ENCODE measurements around the gene UIMC1.
"Not testable (repeated sequence)": the region's sequence is repeated elsewhere in the genome, so short reads cannot be mapped to it uniquely, and the experiment has no call there.

The UIMC1 gene

DNA sequence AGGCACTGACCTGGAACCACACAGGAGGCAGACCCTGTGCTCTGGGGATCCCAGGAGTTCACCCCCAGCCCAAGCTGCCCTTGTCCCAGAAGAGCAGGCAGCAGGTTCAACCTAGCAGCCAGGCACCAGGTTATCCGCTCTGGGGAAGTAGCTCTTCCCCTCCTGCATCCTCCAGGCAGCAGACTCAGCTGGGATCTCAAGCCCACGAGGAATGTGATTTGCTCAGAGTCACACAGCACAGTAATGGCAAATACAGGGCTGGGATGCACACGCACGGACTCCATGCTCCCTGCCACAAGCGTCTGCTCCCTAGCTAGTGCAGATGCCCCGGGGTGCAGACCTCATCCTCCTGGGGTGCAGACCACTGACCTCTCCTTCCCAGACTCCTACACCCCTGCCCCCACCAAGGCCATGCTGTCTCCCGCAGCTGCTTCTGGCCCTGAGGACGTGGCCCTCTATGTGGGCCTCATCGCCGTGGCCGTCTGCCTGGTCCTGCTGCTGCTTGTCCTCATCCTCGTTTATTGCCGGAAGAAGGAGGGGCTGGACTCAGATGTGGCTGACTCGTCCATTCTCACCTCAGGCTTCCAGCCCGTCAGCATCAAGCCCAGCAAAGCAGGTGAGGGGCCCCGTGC lies 132.9 kb downstream of the UIMC1 start:
- no peak for DNase-seq (ENCODE audit: low read depth in 2 of 3, low spot score in 1 of 3)

DNA sequence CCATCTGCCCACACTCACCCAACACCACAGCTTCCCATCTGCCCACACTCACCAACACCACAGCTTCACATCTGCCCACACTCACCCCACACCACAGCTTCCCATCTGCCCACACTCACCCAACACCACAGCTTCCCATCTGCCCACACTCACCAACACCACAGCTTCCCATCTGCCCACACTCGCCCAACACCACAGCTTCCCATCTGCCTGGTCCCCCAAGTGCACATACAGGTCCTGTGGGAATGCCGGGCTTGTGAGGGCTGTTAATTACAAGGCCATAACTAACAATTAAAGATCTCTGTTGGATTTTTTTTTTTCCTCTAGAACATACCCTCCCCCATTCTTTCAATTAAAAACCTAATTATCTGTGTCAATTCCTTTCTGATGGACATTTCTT lies 133.6 kb downstream of the UIMC1 start:
- not testable (repeated sequence) for DNase-seq (ENCODE audit: low read depth in 2 of 3, low spot score in 1 of 3)

DNA sequence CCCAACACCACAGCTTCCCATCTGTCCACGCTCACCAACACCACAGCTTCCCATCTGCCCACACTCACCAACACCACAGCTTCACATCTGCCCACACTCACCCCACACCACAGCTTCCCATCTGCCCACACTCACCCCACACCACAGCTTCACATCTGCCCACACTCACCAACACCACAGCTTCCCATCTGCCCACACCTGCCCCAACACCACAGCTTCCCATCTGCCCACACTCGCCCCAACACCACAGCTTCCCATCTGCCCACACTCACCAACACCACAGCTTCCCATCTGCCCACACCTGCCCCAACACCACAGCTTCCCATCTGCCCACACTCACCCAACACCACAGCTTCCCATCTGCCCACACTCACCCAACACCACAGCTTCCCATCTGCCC lies 134.0 kb downstream of the UIMC1 start:
- DNase-seq (ENCODE audit: low read depth in 2 of 3, low spot score in 1 of 3), result not testable (repeated sequence)

DNA sequence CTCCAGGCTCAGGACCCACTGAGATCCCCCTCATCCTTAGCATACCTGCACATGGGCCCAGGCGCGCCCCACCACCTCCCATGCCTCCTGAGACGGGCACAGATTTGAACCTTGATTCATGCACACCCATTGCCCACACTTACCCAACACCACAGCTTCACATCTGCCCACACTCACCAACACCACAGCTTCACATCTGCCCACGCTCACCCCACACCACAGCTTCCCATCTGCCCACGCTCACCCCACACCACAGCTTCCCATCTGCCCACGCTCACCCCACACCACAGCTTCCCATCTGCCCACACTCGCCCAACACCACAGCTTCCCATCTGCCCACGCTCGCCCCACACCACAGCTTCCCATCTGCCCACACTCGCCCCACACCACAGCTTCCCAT lies 135.9 kb downstream of the UIMC1 start:
- DNase-seq (ENCODE audit: low read depth in 2 of 3, low spot score in 1 of 3), result not testable (repeated sequence)

DNA sequence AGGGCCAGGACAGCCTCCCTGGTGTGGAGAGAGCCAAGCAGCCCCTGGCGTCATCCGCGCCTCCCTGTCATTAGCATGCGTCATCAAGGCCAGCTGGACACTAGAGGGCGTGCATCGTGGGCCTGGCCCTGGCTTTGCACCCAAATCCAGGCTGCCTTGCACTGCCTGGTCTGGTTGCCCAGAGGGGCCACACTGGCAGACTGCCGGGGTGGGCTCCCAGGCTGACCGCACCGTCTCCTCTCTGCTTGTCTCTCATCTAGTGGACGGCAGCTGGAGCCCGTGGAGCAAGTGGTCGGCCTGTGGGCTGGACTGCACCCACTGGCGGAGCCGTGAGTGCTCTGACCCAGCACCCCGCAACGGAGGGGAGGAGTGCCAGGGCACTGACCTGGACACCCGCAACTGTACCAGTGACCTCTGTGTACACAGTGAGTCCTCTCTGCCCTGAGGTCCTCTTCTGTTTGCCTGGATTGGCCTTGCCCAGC lies 136.4 kb downstream of the UIMC1 start:
- DNase-seq (ENCODE audit: low read depth in 2 of 3, low spot score in 1 of 3), result no peak

DNA sequence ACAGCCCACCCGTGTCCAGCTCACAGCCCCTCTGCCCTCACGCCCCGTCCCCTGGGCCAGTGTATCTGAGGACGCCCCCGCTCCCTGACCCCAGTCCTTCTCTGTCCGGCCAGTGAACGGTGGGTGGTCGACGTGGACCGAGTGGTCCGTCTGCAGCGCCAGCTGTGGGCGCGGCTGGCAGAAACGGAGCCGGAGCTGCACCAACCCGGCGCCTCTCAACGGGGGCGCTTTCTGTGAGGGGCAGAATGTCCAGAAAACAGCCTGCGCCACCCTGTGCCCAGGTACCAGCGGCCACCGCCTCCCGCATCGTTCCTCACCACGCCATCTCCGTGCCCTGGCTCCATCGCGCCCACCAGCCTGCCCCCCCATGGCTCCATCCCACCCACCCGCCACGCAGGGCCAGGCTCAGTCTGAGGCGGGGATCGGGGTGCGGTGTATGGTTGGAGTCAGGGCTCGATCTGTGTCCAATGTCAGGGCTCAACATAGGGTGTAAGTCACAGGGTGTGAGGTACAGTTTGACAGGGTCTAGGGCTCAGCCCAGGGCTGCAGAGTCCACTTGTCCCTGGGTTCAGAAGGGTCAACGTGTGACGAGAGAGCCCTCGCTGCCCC lies 137.0 kb downstream of the UIMC1 start:
- no peak for DNase-seq (ENCODE audit: low read depth in 2 of 3, low spot score in 1 of 3)

DNA sequence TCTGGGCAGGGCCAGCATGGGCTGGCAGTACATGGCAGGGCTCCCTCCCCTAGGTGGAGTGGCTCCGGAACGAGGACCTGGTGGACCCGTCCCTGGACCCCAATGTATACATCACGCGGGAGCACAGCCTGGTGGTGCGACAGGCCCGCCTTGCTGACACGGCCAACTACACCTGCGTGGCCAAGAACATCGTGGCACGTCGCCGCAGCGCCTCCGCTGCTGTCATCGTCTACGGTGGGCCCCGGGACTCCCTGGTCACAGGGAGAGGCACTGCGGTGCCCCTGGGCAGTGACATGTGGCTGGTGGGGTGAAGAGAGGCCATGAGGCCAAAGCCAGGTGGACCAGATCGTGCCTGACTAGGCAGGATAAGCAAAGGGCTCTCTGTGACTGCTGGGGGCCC lies 137.8 kb downstream of the UIMC1 start:
- no peak for DNase-seq (ENCODE audit: low read depth in 2 of 3, low spot score in 1 of 3)

DNA sequence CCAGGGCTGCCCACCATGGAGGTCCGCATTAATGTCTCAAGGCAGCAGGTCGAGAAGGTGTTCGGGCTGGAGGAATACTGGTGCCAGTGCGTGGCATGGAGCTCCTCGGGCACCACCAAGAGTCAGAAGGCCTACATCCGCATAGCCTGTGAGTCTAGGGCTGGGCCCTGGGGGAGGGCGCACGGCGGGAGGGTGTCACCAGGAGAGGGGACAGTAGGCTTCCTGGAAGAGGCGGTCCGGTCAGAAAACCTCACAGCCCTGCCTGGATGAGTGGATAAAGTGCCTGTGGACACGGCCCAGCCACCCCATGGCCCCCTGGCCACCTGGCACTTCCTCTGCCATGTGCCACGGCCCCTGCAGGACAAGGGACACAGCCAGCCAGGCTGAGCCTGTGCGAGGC lies 138.5 kb downstream of the UIMC1 start:
- DNase-seq (ENCODE audit: low read depth in 2 of 3, low spot score in 1 of 3), result no peak

DNA sequence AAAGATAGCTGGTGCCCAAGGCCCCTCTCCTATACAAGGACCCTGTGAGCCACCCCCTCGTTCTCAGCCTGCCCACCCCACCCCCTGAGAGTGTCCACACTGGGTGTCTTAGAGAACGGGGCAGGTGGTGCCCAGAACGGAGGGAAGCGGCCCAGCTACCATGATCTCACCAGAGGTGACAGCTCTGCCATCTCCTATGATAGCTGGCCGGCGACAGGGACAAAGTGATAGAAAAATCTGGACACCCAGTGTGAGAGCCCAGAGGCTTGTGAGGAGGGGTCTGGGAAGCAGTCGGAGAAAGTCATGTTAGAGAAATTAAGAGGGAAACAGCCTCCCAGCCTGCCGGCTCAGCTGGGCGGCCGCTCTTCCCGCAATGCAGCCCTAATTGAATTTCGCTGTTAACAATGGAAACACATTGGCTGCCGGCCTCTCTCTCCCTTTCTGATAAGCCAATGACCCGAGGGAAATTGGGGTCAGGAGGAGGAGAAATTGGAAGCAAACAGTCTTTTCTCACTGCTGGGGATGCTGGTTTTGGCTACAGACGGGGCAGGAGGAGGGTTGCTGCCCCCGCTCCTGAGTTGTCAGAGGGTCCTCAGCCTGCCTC lies 139.8 kb downstream of the UIMC1 start:
- no peak for DNase-seq (ENCODE audit: low read depth in 2 of 3, low spot score in 1 of 3)

DNA sequence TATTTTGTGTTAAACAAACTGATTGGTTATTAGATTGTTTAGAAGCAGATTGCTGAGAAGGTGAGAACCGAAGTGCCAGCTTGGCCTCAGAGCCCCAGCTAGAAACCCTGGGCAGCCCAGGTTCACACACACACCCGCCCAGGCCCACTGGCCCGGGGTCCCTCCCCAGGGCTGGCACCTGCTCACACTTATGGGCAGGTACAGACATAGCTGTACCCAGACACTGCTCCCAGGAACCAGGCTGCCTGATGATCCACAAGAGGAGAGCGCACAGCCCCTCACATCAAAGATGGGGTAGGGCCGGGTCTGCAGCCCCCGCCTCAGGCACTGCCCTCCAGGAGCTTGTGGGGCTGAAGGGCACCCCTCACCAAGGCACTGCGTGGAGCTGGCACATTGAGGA lies 140.6 kb downstream of the UIMC1 start:
- no peak for DNase-seq (ENCODE audit: low read depth in 2 of 3, low spot score in 1 of 3)

DNA sequence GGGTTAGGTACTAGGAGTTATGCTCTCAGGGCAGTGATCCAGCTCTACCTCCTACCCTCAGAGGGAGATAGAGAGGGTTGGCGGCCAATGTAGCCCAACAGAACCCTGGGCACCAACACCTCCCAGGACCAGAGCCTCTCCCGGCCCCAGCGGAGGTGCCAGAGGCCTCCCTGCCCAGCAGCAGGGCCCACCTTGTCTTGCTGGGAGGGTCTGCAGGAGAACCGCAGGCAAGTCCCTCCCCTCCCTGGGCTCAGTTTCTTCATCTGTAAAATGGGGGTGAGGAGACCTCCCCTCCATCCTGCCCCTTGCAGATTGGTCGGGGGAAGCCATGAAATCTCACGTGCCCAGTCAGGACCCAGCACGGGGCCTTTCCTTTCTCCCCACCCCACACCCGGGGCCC lies 141.8 kb downstream of the UIMC1 start:
- DNase-seq (ENCODE audit: low read depth in 2 of 3, low spot score in 1 of 3), result no peak

DNA sequence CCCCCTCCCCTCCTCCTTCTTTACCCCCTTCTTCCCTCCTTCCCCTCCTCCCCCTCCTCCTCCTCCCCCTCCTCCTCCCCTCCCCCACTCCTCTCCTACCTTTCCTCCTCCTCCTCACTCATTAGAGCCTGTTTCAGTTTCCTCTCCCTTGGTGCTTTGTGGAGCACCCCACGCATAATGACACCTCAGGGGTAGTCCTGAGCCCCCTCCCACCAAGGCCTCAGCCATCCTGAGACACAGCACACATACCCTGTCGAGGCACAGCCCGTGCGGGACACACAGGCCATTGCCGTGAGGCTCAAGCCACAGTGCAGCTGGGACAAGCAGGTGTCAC lies 142.8 kb downstream of the UIMC1 start:
- DNase-seq (ENCODE audit: low read depth in 2 of 3, low spot score in 1 of 3), result no peak

DNA sequence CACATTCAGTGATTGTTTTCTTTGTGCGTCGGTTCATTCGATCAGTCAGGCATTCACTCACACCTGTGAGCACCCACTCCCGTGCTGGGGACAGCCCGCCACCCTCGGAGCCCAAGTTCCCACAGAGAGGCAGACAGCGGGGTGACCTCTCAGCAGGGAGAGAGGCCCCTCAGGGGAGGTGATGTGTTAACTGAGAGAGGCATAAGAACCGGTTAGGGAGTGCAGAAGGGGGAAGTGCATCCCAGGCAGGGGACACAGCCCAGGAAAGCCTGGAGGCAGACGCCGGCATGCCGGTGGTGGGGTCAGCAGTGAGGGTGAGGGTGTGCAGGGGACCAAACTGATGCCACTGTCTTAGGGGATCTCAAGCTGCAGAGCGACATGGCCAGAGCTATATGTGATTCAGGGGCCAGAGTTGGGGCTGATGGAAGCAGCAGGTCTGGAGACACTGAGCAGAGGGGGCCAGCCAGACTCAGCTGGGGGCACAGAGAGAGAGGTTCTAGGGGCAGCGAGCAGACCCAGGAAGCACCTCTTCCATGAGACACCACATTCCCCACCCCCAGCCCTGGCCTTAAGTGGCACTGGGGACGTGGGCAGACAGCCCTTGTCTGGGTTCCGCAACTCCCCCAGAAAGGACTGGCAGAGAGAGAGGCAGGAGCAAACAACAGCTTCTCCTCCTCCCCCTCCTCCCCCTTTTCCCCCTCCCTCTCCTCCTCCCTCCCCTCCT lies 143.4 kb downstream of the UIMC1 start:
- DNase-seq (ENCODE audit: low read depth in 2 of 3, low spot score in 1 of 3), result no peak

DNA sequence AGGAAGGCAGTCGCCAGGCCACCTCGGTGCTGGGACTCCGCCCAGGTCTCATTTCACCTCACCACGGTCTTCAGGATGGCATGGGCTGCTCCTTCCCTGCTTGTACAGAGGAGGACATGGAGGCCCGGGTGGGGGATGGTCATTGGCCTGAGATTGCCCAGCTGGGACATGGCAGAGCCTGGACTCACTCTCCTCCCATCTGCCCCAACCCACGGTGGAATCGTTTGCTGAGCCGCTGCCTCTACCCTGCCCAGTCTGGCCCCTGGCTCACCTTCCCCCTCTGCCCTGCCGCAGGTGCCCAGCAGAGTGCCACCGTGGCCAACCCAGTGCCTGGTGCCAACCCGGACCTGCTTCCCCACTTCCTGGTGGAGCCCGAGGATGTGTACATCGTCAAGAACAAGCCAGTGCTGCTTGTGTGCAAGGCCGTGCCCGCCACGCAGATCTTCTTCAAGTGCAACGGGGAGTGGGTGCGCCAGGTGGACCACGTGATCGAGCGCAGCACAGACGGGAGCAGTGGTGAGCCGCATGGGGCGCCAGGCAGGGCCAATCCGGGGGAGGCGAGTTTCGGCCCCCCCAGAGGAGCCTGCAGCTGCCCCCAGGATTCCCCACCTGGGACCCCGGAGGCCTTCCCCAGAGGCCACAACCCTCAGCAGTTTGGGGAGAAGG lies 144.1 kb downstream of the UIMC1 start:
- no peak for DNase-seq (ENCODE audit: low read depth in 2 of 3, low spot score in 1 of 3)

DNA sequence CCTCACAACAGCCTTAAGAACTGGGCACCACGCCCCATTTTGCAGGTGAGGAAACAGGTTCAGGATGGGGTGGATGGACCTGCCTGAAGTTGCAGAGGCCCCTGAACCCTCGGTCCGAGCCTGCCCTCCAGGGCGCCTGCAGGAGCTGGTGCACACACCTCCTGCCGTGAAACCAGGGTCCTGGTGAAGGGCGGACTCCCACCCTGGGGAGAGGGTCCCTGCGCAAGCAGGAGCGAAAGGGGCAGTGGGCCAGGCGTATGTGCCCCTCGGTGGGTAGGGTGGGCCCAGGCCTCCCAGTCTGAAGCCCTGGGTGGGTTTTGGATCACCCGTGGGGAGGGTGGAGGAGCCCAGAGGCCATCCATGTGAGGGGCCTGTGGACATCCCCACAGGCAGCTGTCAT lies 145.3 kb downstream of the UIMC1 start:
- no peak for DNase-seq (ENCODE audit: low read depth in 2 of 3, low spot score in 1 of 3)

DNA sequence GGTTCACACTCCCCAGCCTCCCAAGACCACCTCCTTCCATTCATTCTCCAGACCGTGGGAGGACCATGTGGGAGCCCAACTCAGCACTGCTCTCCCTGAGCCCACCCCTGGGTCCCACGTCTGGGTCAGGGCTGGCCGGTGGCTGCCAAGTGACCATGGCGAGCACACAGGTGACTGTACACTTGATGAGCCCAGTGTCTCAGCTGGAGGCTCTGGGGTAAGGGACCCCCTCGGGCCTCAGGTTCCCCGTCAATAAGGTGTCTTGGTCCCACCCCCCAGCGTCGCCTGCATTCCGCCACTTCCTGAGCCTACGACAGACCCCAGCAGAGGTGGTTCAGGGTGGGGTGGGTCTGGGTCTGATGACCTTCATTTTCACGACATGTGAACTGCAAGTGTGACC lies 146.2 kb downstream of the UIMC1 start:
- no peak for DNase-seq (ENCODE audit: low read depth in 2 of 3, low spot score in 1 of 3)

DNA sequence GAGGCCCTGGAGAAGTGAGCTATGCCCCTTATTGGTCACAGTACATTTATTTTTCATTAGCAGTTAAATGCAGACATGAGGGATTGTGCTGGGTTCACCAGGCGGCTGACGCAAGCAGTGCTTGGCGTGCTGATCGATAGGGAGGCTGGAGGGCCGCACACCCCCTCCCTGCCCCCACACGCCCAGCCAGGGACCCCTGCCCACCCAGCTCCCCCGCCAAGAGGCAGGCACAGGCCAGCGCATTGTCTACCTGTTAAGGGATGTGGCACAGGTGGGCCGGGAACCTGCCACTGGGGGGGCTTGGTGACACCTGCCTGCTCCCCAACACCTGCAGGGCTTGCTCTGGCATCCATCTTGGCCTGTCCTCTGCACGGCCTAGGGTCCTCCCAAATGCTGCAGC lies 146.7 kb downstream of the UIMC1 start:
- DNase-seq (ENCODE audit: low read depth in 2 of 3, low spot score in 1 of 3), result no peak

DNA sequence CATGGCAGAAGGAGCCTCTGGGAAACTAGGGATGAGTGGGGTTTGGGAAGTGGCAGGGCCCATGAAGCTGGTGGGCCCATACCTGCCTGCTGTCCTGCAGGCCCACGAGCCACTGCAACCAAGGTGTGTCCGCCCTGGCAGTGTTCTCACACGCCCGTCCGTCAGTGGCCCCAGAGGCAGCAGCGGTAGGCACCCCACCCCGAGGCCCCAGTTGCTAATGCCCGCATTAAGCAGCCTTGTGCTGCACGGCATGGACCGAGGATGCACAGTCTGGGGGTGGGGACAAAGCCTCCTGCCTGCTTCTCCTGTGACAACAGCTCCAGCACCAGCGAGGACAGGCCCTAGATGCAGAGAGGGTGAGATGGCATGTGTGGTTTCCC lies 148.7 kb downstream of the UIMC1 start:
- DNase-seq (ENCODE audit: low read depth in 2 of 3, low spot score in 1 of 3), result no peak

DNA sequence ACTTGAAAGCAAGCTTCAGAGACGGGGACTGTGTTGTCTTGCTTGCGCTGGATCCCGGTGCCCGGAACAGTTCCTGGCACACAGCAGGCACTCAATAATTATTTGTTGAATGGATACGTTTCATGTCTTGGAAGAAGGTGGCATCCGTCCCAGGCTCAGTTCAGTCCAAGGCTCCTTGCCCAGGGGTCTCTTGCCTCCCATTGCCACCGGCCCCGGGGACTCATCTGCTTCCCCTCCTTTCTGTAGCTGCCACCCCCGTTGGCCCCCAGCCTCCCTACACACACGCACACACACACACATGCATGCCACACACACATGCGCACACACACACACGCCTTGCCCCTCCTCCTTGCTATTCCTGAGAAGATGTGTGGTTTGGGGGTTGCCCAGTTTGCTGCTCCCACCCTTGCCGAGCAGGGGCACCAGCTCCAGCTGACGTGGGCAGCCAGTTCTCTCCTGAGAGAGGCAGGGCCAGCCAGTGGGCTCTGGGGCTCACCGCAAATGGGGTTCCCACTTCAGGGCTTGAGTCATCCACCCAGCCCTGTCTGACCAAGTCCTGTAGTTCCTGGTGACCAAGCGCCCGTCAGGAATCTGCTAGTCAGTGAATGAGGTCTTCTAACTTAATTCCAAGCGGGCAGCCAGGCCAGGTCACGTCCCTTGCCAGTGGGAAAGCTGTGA lies 149.2 kb downstream of the UIMC1 start:
- no peak for DNase-seq (ENCODE audit: low read depth in 2 of 3, low spot score in 1 of 3)

DNA sequence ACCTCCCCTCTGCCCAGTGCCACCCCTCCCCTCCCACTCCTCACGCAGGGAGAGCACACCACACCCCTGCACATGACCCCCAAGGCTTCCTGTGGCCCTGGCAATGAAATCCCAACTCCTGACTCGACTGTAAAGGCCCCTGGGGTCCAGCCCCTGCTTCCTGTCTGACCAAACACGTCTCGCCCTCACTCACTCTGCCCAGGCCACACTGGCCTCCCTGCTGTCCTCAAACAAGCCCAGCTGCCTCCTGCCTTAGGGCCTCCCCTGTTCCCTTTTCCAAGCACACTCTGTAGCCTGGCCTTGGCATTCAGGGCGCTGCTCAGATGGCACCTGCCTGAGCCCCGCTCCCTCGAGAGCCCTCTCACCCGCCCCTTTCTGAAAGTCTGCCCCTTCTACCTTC lies 149.8 kb downstream of the UIMC1 start:
- no peak for DNase-seq (ENCODE audit: low read depth in 2 of 3, low spot score in 1 of 3)

DNA sequence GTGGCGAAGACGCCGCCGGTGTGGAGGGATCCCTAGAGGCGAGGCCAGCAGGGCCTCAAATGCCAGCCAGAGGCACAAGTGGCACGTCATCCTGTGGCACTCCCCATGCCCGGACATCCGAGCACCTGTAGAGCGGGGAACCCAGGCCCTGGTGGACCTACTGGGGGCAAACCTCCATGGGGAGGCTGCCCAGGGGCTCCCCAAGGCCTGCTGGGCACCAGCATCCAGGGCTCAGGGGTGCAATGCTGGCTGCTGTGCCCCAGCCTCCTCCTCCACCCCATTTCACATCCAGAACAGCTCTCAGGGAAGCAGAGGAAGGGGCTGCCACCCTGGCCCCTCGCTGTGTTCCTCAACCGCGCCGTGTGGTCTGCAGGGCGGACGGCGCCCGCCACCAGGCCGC lies 151.0 kb downstream of the UIMC1 start:
- no peak for DNase-seq (ENCODE audit: low read depth in 2 of 3, low spot score in 1 of 3)

Data from stimulated activated CD4-positive, alpha-beta T cell treated with anti-CD3 and anti-CD28 coated beads, Interleukin-12 subunit alpha, Interleukin-12 subunit beta, amount 100 ng/mL, for 48 hours (primary cell).